HFF-Myc (cell line): ENCODE measurements around the gene RAB4A.

Source experiments
- DNase-seq: peaks from one replicate; pipeline ENCODE4 v3.0.0-alpha.2; 2011; ENCODE audit warnings: low read depth; ENCODE audit errors: extremely low read depth
- H3K4me3 ChIP-seq: replicated peaks from 2 replicates; pipeline ENCODE4 v1.5.1; 2011; ENCODE audit warnings: low read depth, mild to moderate bottlenecking, control low read depth, low read length
- CTCF ChIP-seq: IDR thresholded peaks from 2 replicates; pipeline ENCODE4 v1.5.1; 2012; ENCODE audit warnings: mild to moderate bottlenecking, low read depth, low read length, control low read depth; ENCODE audit errors: missing control alignments

RAB4A gene

DNA sequence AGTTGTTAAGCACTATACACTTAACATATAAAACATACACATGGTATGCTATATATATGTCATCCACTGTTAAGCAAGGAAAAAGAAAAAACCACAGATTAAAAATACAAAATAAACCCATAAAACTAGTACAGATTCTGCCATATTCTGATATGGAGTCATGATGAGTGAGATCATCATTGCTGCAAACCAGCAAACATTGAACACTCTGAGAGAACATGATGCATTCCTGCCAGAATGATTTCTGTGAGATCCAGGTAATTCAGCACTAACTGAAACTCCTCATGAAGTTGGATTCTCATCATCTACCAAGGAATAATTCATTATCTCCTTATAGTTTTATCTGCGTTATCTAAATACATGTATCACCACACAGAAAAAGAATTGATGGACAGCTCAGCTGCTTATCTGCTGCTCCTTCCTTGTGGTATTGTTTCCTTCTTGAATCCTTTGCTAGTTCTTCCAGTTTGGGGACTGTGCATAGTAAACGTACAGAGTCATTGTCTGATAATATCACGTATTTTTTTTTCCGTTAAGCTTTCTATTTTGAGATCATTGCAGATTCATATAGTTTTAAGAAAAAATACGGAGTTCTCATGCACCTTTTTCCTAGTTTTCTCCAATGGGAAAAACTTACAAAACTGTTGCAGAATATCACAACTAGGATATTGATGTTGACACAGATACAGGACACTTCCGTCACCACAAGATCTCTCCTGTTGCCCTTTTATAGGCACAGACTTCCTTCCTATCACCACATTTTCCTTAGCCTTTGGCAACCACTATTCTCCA, 9.3 kb downstream of the RAB4A start:
- no peak for DNase-seq
- H3K4me3 ChIP-seq, result no peak overlapping the region
- TF ChIP-seq CTCF, result no peak

GRCh38 chr1:229280921-229281320, 10.0 kb downstream of the RAB4A start:
- DNase-seq, result no peak
- no peak overlapping the region for H3K4me3 ChIP-seq
- no peak for TF ChIP-seq CTCF

DNA sequence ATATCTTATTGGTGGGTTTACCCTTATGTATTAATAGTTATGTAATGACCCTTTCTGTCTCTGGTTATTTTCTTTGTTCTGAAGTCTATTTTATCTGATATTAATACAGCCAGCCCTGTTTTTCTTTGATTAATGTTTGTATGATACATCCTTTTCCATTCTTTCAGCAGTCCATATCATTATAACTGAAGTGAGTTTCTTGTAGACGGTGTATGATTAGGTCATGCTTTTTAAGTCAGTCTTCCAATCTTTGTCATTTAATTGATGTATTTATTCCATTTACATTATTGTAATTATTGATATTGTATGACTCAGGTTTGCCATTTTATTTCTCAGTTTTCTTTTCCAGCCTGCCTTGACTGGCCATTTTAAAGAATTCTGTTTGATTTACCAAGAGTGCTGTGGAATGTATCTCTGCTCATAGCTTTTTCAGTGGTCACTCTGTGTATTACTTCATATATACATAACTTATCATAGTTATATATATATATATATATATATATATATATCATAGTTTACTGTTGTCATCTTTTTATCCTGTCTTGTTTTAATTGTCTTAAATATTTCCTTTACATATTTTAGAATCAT, 10.5 kb downstream of the RAB4A start:
- TF ChIP-seq CTCF, result no peak
- no peak overlapping the region for H3K4me3 ChIP-seq
- DNase-seq, result no peak

GRCh38 chr1:229282295-229282823, 11.4 kb downstream of the RAB4A start:
- no peak for TF ChIP-seq CTCF
- DNase-seq, result no peak
- no peak overlapping the region for H3K4me3 ChIP-seq

- no peak for TF ChIP-seq CTCF
- no peak overlapping the region for H3K4me3 ChIP-seq
- no peak for DNase-seq
These were observed 12.3 kb downstream of the RAB4A start for GRCh38 chr1:229283183-229283611.

GRCh38 chr1:229284887-229285286, 14.0 kb downstream of the RAB4A start:
- no peak for TF ChIP-seq CTCF
- H3K4me3 ChIP-seq, result no peak overlapping the region
- no peak for DNase-seq
